Medulla oblongata (tissue), 1 donor: ENCODE results near the gene SLC30A1.

Experiments used
- DNase-seq: peaks from one replicate; pipeline ENCODE4 v3.0.0-alpha.2; 2015; ENCODE audit errors: extremely low spot score

Gene SLC30A1

GRCh38 chr1:211607754-211608473 is 29.0 kb upstream of the SLC30A1 start:
- DNase-seq, result no peak

- DNase-seq, result peak; percentile 48
Measured at GRCh38 chr1:211606914-211607753, 28.2 kb upstream of the SLC30A1 start.

GRCh38 chr1:211606332-211606913 is 27.5 kb upstream of the SLC30A1 start:
- DNase-seq, result peak; percentile 68

- peak; percentile 33 for DNase-seq
Measured at GRCh38 chr1:211605603-211606331, 26.8 kb upstream of the SLC30A1 start.

- no peak for DNase-seq
Measured at GRCh38 chr1:211605034-211605433, 26.1 kb upstream of the SLC30A1 start.

GRCh38 chr1:211604548-211604947 is 25.6 kb upstream of the SLC30A1 start:
- DNase-seq, result no peak

- no peak for DNase-seq
Measured at GRCh38 chr1:211603713-211604112, 24.8 kb upstream of the SLC30A1 start.

GRCh38 chr1:211603191-211603701 is 24.3 kb upstream of the SLC30A1 start:
- no peak for DNase-seq

- no peak for DNase-seq
Measured at GRCh38 chr1:211601982-211602670, 23.2 kb upstream of the SLC30A1 start.

- no peak for DNase-seq
Measured at GRCh38 chr1:211601159-211601558, 22.2 kb upstream of the SLC30A1 start.

GRCh38 chr1:211599250-211599649 is 20.3 kb upstream of the SLC30A1 start:
- no peak for DNase-seq

- no peak for DNase-seq
Measured at GRCh38 chr1:211598514-211598913, 19.6 kb upstream of the SLC30A1 start.

GRCh38 chr1:211596418-211597181 is 17.6 kb upstream of the SLC30A1 start:
- no peak for DNase-seq

- DNase-seq, result no peak
Measured at GRCh38 chr1:211595419-211595818, 16.5 kb upstream of the SLC30A1 start.

- DNase-seq, result no peak
Measured at GRCh38 chr1:211591980-211592493, 13.1 kb upstream of the SLC30A1 start.

GRCh38 chr1:211589782-211590721 is 11.1 kb upstream of the SLC30A1 start:
- peak; percentile 68 for DNase-seq

GRCh38 chr1:211588711-211589110 is 9.8 kb upstream of the SLC30A1 start:
- no peak for DNase-seq

- DNase-seq, result no peak
Measured at GRCh38 chr1:211587123-211587522, 8.2 kb upstream of the SLC30A1 start.

GRCh38 chr1:211586538-211586937 is 7.6 kb upstream of the SLC30A1 start:
- DNase-seq, result no peak
